CD14-positive monocyte (primary cell): ENCODE measurements around the gene MERTK. TPM values are rescaled to one million over a fixed set of nuclear protein-coding genes. Genes with fewer than 3 reads are reported as not detected.
"Not testable (repeated sequence)": the region's sequence is repeated elsewhere in the genome, so short reads cannot be mapped to it uniquely, and the experiment has no call there.

Source experiments
- DNase-seq, 3 donors: peaks; one replicate each; pipeline ENCODE4 v3.0.0-alpha.2; 2011 to 2022
- H2AFZ ChIP-seq: 2 replicates; pipeline ENCODE4 v1.6.0; 2012; ENCODE audit warnings: mild to moderate bottlenecking, low read depth, low read length, inconsistent platforms; ENCODE audit not compliant: insufficient read depth, poor library complexity, severe bottlenecking
- H3K27ac ChIP-seq, 2 donors: 1 replicate in 1 of 2; 2 replicates in 1 of 2; pipeline ENCODE4 v1.5.1; 2012 to 2013; ENCODE audit warnings: low read length in 2 of 2, control low read depth in 1 of 2, inconsistent platforms in 1 of 2, low read depth in 1 of 2, mild to moderate bottlenecking in 1 of 2
- H3K27me3 ChIP-seq, 2 donors: one replicate each; pipeline versions ENCODE4 v1.6.0 to v1.6.1; 2011 to 2013; ENCODE audit warnings: low read length in 2 of 2; ENCODE audit not compliant: control insufficient read depth in 2 of 2, insufficient read depth in 2 of 2
- H3K36me3 ChIP-seq, 2 donors: replicated peaks in 1 of 2; 1 replicate in 1 of 2; 2 replicates in 1 of 2; pipeline versions ENCODE4 v1.5.1 to v1.6.1; 2012 to 2013; ENCODE audit warnings: low read length in 2 of 2, control low read depth in 1 of 2, inconsistent platforms in 1 of 2, mild to moderate bottlenecking in 1 of 2; ENCODE audit not compliant: insufficient read depth in 2 of 2, control insufficient read depth in 1 of 2
- H3K4me1 ChIP-seq, 2 donors: 1 replicate in 1 of 2; 2 replicates in 1 of 2; pipeline versions ENCODE4 v1.5.1 to v1.6.1; 2012 to 2013; ENCODE audit warnings: low read length in 2 of 2, control low read depth in 1 of 2, inconsistent platforms in 1 of 2, mild to moderate bottlenecking in 1 of 2, moderate library complexity in 1 of 2; ENCODE audit not compliant: insufficient read depth in 2 of 2, control insufficient read depth in 1 of 2
- H3K4me2 ChIP-seq: replicated peaks from 2 replicates; pipeline ENCODE3; 2012; ENCODE audit warnings: low read length, moderate library complexity, mild to moderate bottlenecking; ENCODE audit not compliant: poor library complexity, severe bottlenecking; ENCODE audit errors: extremely low read depth
- H3K4me3 ChIP-seq, 3 experiments: fragments of 200-600 bp in 1 of 3; sonication (generic) in 1 of 3; replicated peaks in 1 of 3; 1 replicate in 2 of 3; 2 replicates in 1 of 3; pipeline ENCODE4 v1.5.1; 2011 to 2013; ENCODE audit warnings: low read length in 3 of 3, mild to moderate bottlenecking in 3 of 3, control low read depth in 2 of 3, low read depth in 2 of 3, inconsistent platforms in 1 of 3, moderate library complexity in 1 of 3
- H3K79me2 ChIP-seq: 2 replicates; pipeline ENCODE4 v1.6.0; 2012; ENCODE audit warnings: mild to moderate bottlenecking, control low read depth, inconsistent platforms, low read length, moderate library complexity; ENCODE audit not compliant: insufficient read depth
- H3K9ac ChIP-seq: 2 replicates; pipeline ENCODE4 v1.6.0; 2017; ENCODE audit warnings: low read length, mild to moderate bottlenecking; ENCODE audit not compliant: insufficient read depth, poor library complexity, severe bottlenecking
- H3K9me3 ChIP-seq, 2 donors: replicated peaks in 1 of 2; 1 replicate in 1 of 2; 2 replicates in 1 of 2; pipeline versions ENCODE4 v1.5.1 to v1.6.1; 2012 to 2013; ENCODE audit warnings: low read length in 2 of 2, control low read depth in 1 of 2; ENCODE audit not compliant: control insufficient read depth in 1 of 2, insufficient read depth in 1 of 2
- H4K20me1 ChIP-seq: 2 replicates; pipeline ENCODE4 v1.6.0; 2012; ENCODE audit warnings: mild to moderate bottlenecking, low read length, control low read depth, moderate library complexity; ENCODE audit not compliant: insufficient read depth
- H3K27ac Mint-ChIP-seq, 7 donors: one replicate each; pipeline ENCODE4 v1.8.0; 2020; ENCODE audit warnings: mild to moderate bottlenecking in 7 of 7, mixed read lengths in 7 of 7, moderate library complexity in 6 of 7, inconsistent platforms in 2 of 7
- H3K27me3 Mint-ChIP-seq, 3 donors: one replicate each; pipeline ENCODE4 v1.8.0; 2021 to 2022; ENCODE audit warnings: low read depth in 3 of 3, mild to moderate bottlenecking in 3 of 3, mixed read lengths in 3 of 3, moderate library complexity in 3 of 3, inconsistent platforms in 1 of 3
- H3K36me3 Mint-ChIP-seq, 2 donors: one replicate each; pipeline ENCODE4 v1.8.0; 2020; ENCODE audit warnings: mixed read lengths in 2 of 2, inconsistent platforms in 1 of 2, mild to moderate bottlenecking in 1 of 2
- H3K4me1 Mint-ChIP-seq: one replicate; pipeline ENCODE4 v1.8.0; 2020; ENCODE audit warnings: mild to moderate bottlenecking, mixed read lengths
- H3K4me3 Mint-ChIP-seq, 2 donors: one replicate each; pipeline ENCODE4 v1.8.0; 2020; ENCODE audit warnings: mild to moderate bottlenecking in 2 of 2, mixed read lengths in 2 of 2, moderate library complexity in 1 of 2
- H3K9me3 Mint-ChIP-seq, 7 donors: one replicate each; pipeline ENCODE4 v1.8.0; 2020 to 2022; ENCODE audit warnings: mixed read lengths in 7 of 7, mild to moderate bottlenecking in 6 of 7, moderate library complexity in 6 of 7, inconsistent platforms in 2 of 7
- CTCF ChIP-seq: fragments of 200-600 bp; IDR thresholded peaks from one replicate; pipeline ENCODE4 v1.8.0; 2022; ENCODE audit warnings: antibody characterized with exemption, mild to moderate bottlenecking
- WGBS: methylation state at CpG from one replicate; pipeline ENCODE4 v1.1.5; 2013; ENCODE audit warnings: missing lambda C conversion rate; ENCODE audit not compliant: insufficient coverage; 5-methylcytosine and 5-hydroxymethylcytosine counted together
- intact Hi-C, 2 donors: fragments of 100-400 bp; cut with micrococcal nuclease; formaldehyde crosslinking; loops; one replicate each; pipeline versions ENCODE4 v1.15.0 to v1.15.1; 2023
- polyA plus RNA-seq, 3 donors: library from polyadenylated mRNA; depleted of rRNA in 1 of 3; unstranded in 2 of 3; stranded (reverse) in 1 of 3; fragments of 300-500 nt in 2 of 3; fragments of >200 nt in 1 of 3; fragmentation: Illumina TruSeq in 2 of 3; gene quantifications; 1 replicate in 2 of 3; 2 replicates in 1 of 3; pipeline ENCODE4 v1.2.3, GENCODE V29; 2012 to 2021

MERTK gene
- polyA plus RNA-seq, 3 donors = 4.1 to 17.0 (median 4.2) TPM

GRCh38 chr2:112040066-112040465 lies 141.7 kb downstream of the MERTK start:
- not testable (repeated sequence) for H3K4me1 Mint-ChIP-seq

GRCh38 chr2:112041460-112041859 lies 143.1 kb downstream of the MERTK start:
- H3K4me3 ChIP-seq, H3K27ac ChIP-seq, H3K27ac Mint-ChIP-seq, H3K9ac ChIP-seq, H3K27me3 Mint-ChIP-seq, H3K4me1 ChIP-seq, H3K36me3 ChIP-seq, H2AFZ ChIP-seq, H4K20me1 ChIP-seq, H3K4me1 Mint-ChIP-seq, H3K4me3 Mint-ChIP-seq, intact Hi-C loops, H3K36me3 Mint-ChIP-seq, DNase-seq, H3K79me2 ChIP-seq, H3K4me2 ChIP-seq, H3K27me3 ChIP-seq: not testable (repeated sequence)
- H3K9me3 Mint-ChIP-seq = peaks cover 0 to 26% (median 14%) of the 10 kb centered on the region in 7 donors
- 94% methylated on average over 5 of the region's 6 CpGs for WGBS
- H3K9me3 ChIP-seq = peaks cover 0 to 10% of the 10 kb centered on the region in 2 donors

More at GRCh38 chr2:112040066-112040465, 141.7 kb downstream of the MERTK start:
- H3K36me3 ChIP-seq, H3K27ac Mint-ChIP-seq, H3K4me1 ChIP-seq, intact Hi-C loops, H3K4me3 ChIP-seq, H3K4me3 Mint-ChIP-seq, H3K9me3 ChIP-seq, H3K27me3 Mint-ChIP-seq, H3K27ac ChIP-seq, H4K20me1 ChIP-seq, DNase-seq, H2AFZ ChIP-seq, H3K9ac ChIP-seq, H3K79me2 ChIP-seq, H3K4me2 ChIP-seq, H3K36me3 Mint-ChIP-seq, H3K27me3 ChIP-seq: not testable (repeated sequence)
- 56% methylated on average over 2 of the region's 2 CpGs for WGBS
- peaks cover 0 to 24% (median 7%) of the 10 kb centered on the region in 7 donors for H3K9me3 Mint-ChIP-seq

GRCh38 chr2:112045446-112046014 lies 147.1 kb downstream of the MERTK start:
- Histone ChIP-seq H3K4me3 (no peak overlapping the region), H3K4me1 (peaks cover 9% of the 10 kb centered on the region in 2 donors), H3K79me2 (no peaks in the 10 kb centered on the region), H3K9ac (no peak overlapping the region), H2AFZ (no peak overlapping the region), H3K4me2 (no peak overlapping the region), H4K20me1 (no peaks in the 10 kb centered on the region), H3K9me3 (peaks cover 0 to 10% of the 10 kb centered on the region in 2 donors), H3K36me3 (no peaks in the 10 kb centered on the region), H3K27ac (no peak overlapping the region), H3K27me3 (no peaks in the 10 kb centered on the region)
- no peak overlapping the region for H3K27ac Mint-ChIP-seq
- peaks cover 2 to 5% (median 2%) of the 10 kb centered on the region in 3 donors for H3K27me3 Mint-ChIP-seq
- H3K36me3 Mint-ChIP-seq = peaks cover 2 to 3% of the 10 kb centered on the region in 2 donors
- no peak for TF ChIP-seq CTCF
- intact Hi-C loops = loop anchor here (5.0 kb wide), 1 partner anchor 148 kb away; the partner anchor contains the start of gene MERTK (in 2 of the 2)
- no peak for DNase-seq
- H3K4me1 Mint-ChIP-seq = peaks cover 14% of the 10 kb centered on the region
- peaks cover 0 to 15% (median 11%) of the 10 kb centered on the region in 7 donors for H3K9me3 Mint-ChIP-seq
- no peak overlapping the region for H3K4me3 Mint-ChIP-seq
